Psoas muscle (tissue), 8 donors: ENCODE data around the gene RPL29. TPM values are rescaled to one million over a fixed set of nuclear protein-coding genes. Genes with fewer than 3 reads are reported as not detected.

ENCODE experiments used
- ATAC-seq, 4 donors: fragments of 200-7000 bp; cut with Tn5 transposase; one replicate each; pipeline ENCODE4 v1.9.1; 2020; ENCODE audit warnings: moderate library complexity in 3 of 4, mild to moderate bottlenecking in 2 of 4
- DNase-seq, 2 donors: peaks; one replicate each; pipeline ENCODE4 v3.0.0-alpha.2; 2020
- H3K27ac ChIP-seq: fragments of 200-600 bp; one replicate; pipeline ENCODE4 v1.8.0; 2022
- H3K27me3 ChIP-seq, 3 donors: fragments of 200-600 bp in 1 of 3; one replicate each; pipeline versions ENCODE4 v1.6.1 to v1.8.0; 2013 to 2022; ENCODE audit warnings: low read length in 2 of 3, mild to moderate bottlenecking in 2 of 3, moderate library complexity in 1 of 3; ENCODE audit not compliant: insufficient read depth in 3 of 3
- H3K36me3 ChIP-seq, 2 donors: fragments of 200-600 bp in 1 of 2; one replicate each; pipeline versions ENCODE4 v1.6.1 to v1.8.0; 2013 to 2022; ENCODE audit warnings: low read depth in 1 of 2, mild to moderate bottlenecking in 1 of 2, moderate library complexity in 1 of 2; ENCODE audit not compliant: insufficient read depth in 1 of 2
- H3K4me1 ChIP-seq: fragments of 200-600 bp; one replicate; pipeline ENCODE4 v1.8.0; 2022
- H3K4me3 ChIP-seq: fragments of 200-600 bp; one replicate; pipeline ENCODE4 v1.8.0; 2022; ENCODE audit warnings: mild to moderate bottlenecking
- H3K9me3 ChIP-seq: fragments of 200-600 bp; one replicate; pipeline ENCODE4 v1.8.0; 2022
- CTCF ChIP-seq: fragments of 200-600 bp; IDR thresholded peaks from one replicate; pipeline ENCODE4 v1.8.0; 2022; ENCODE audit warnings: antibody characterized with exemption
- WGBS, 3 donors: extraction: QIAGEN DNeasy Blood & Tissue Kit; methylation state at CpG; one replicate each; pipeline versions ENCODE4 v1.1.6 to v1.1.7; 2013; 5-methylcytosine and 5-hydroxymethylcytosine counted together
- intact Hi-C, 2 donors: fragments of 100-400 bp; cut with DNase I; formaldehyde crosslinking; loops; one replicate each; pipeline versions ENCODE4 v1.11.0 to v1.14.2; 2022
- polyA plus RNA-seq, 3 donors: library from polyadenylated mRNA; stranded (reverse); fragments of 200-250 nt; gene quantifications; one replicate each; pipeline ENCODE4 v1.2.3, GENCODE V29; 2013
- total RNA-seq, 4 donors: library from RNA; stranded (reverse); fragmentation: NEBNext Ultra II Directional in 2 of 4; extraction: Animal tissue kit (Norgen Biotek cat#: 25700) in 2 of 4; gene quantifications; one replicate each; pipeline versions ENCODE4 v1.2.1 to v1.2.4, GENCODE V29; 2021 to 2023
- donor health status: healthy with polysubstance abuse.
- donor health status: DM: no; HTN: no; CAD: no; lungs with moderate emphysema.
- donor health status: Bipolar disorder and iron deficiency.
- donor health status: healthy.
- donor health status: DM: yes; HTN: yes; CAD: no.
- donor health status: DM: no; HTN: no; CAD: no.
- donor health status: DM: no; HTN: no; CAD: no.
- donor health status: DM: yes; HTN: yes; CAD: no.

RPL29 gene
- total and polyA plus RNA-seq, 7 donors, result 1,113 to 2,767 (median 1,294) TPM

- DNase-seq, result no peak
- no peaks in the 10 kb centered on the region for H3K9me3 ChIP-seq
- no peak for TF ChIP-seq CTCF
- WGBS, 3 donors, result 44 to 63% (median 53%) methylated on average over 9 of the region's 9 CpGs
- peaks cover 60% of the 10 kb centered on the region for H3K4me1 ChIP-seq
- H3K4me3 ChIP-seq, result no peak overlapping the region
- no peaks in the 10 kb centered on the region for H3K27me3 ChIP-seq
- intact Hi-C loops, result no loop called here
- peak overlapping the region; percentile 62 for H3K27ac ChIP-seq
- ATAC-seq, result peak; percentile 8 to 53 (median 32)
- H3K36me3 ChIP-seq, result no peaks in the 10 kb centered on the region
These were observed 33.4 kb upstream of the RPL29 start for GRCh38 chr3:52029053-52029452.

DNA sequence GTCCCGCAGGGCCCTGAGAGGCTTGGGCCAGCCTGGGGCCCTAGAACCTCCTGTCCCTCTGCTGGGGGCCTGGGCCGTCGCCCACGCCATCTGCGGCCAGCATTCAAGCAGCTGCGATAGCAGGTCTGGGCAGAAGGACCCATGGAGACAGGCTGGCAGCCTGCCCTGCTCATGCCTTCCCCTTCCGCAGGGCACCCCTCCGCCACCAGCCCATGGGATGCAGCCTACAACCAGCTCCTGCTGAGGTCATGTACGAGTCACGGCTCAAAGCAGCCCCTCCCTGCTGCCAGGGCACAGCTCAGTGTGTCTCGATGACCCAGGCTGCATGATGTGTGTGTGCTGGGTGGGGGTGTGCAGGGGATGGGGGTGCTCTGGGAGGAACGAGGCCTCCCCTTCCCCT lies 32.9 kb upstream of the RPL29 start:
- ATAC-seq (peak; percentile 40 to 71 (median 54)), DNase-seq (peak; percentile 60 to 92)
- H3K4me1 ChIP-seq, result peaks cover 64% of the 10 kb centered on the region
- H3K36me3 ChIP-seq, result no peaks in the 10 kb centered on the region
- H3K27me3 ChIP-seq, result no peaks in the 10 kb centered on the region
- no peak for TF ChIP-seq CTCF
- intact Hi-C loops, result no loop called here
- 24 to 48% (median 35%) methylated on average over 12 of the region's 12 CpGs for WGBS, 3 donors
- H3K4me3 ChIP-seq, result no peak overlapping the region
- H3K27ac ChIP-seq, result peak overlapping the region; percentile 62
- no peaks in the 10 kb centered on the region for H3K9me3 ChIP-seq

DNA sequence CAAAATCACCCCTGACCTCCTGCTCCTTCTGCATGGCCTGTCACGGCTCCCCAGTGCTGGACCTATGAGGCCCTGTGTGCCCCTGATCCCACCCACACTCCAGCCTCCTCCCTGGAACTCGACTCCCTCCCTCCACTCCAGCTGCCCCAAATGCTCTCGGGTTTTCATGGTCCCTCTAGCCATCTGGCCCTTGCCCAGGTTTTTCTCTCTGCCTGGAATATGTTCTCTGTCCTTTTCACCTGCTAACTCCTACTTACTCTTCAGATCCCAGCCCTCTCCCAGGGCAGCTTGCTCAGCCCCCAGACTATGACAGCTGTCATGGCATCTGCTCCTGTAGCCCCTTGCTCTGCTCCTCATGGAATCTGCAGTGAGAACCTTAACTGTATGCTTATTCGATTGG lies 30.3 kb upstream of the RPL29 start:
- Histone ChIP-seq H3K27ac (peak overlapping the region; percentile 92), H3K27me3 (no peaks in the 10 kb centered on the region), H3K9me3 (no peaks in the 10 kb centered on the region), H3K36me3 (no peaks in the 10 kb centered on the region), H3K4me1 (peaks cover 73% of the 10 kb centered on the region), H3K4me3 (peak overlapping the region; percentile 19)
- WGBS, 3 donors, result 12 to 28% (median 19%) methylated on average over 4 of the region's 4 CpGs
- ATAC-seq, result peak; percentile 17 to 51 (median 23)
- intact Hi-C loops, result no loop called here
- TF ChIP-seq CTCF, result no peak
- DNase-seq, result peak in 1 of 2 donors; percentile 77

GRCh38 chr3:52025453-52025852 lies 29.8 kb upstream of the RPL29 start:
- no peaks in the 10 kb centered on the region for H3K27me3 ChIP-seq
- H3K9me3 ChIP-seq, result no peaks in the 10 kb centered on the region
- H3K36me3 ChIP-seq, result no peaks in the 10 kb centered on the region
- no peak for TF ChIP-seq CTCF
- ATAC-seq (peak; percentile 2 to 34 (median 21)), DNase-seq (peak; percentile 34 to 74)
- peak overlapping the region; percentile 92 for H3K27ac ChIP-seq
- intact Hi-C loops, result loop anchor here in 1 of 2 donors (2.0 kb wide), 1 partner anchor 27 kb away; no protein-coding TSS in a partner anchor
- H3K4me3 ChIP-seq, result peak overlapping the region; percentile 19
- 21 to 37% (median 23%) methylated on average over 7 of the region's 7 CpGs for WGBS, 3 donors
- H3K4me1 ChIP-seq, result peaks cover 74% of the 10 kb centered on the region
